Ishikawa (cell line): Measurements from ENCODE around the gene ZNF282.

Experiments
- CEBPB ChIP-seq: IDR thresholded peaks from 2 replicates; pipeline ENCODE4 v1.6.1; 2012
- EP300 ChIP-seq: IDR thresholded peaks from 2 replicates; pipeline ENCODE4 v1.6.1; 2012; ENCODE audit warnings: borderline replicate concordance
- FOXM1 ChIP-seq: IDR thresholded peaks from 2 replicates; pipeline ENCODE4 v1.6.1; 2012; ENCODE audit warnings: low read depth, borderline replicate concordance
- MAX ChIP-seq: IDR thresholded peaks from 2 replicates; pipeline ENCODE4 v1.6.1; 2012
- RAD21 ChIP-seq: IDR thresholded peaks from 2 replicates; pipeline ENCODE4 v1.6.1; 2012; ENCODE audit warnings: low read depth
- REST ChIP-seq: IDR thresholded peaks from 2 replicates; pipeline ENCODE4 v1.6.1; 2012; ENCODE audit warnings: low read depth, mild to moderate bottlenecking
- YY1 ChIP-seq: IDR thresholded peaks from 2 replicates; pipeline ENCODE4 v1.6.1; 2012; ENCODE audit warnings: low read depth
- ZBTB7A ChIP-seq: IDR thresholded peaks from 2 replicates; pipeline ENCODE4 v1.6.1; 2012; ENCODE audit warnings: low read depth

GRCh38 chr7:149216402-149216801 is 21.1 kb downstream of the ZNF282 start:
- no peak for TF ChIP-seq EP300
- no peak for TF ChIP-seq ZBTB7A
- no peak for TF ChIP-seq CEBPB
- TF ChIP-seq FOXM1 = no peak
- no peak for TF ChIP-seq REST
- no peak for TF ChIP-seq MAX
- TF ChIP-seq RAD21 = no peak
- TF ChIP-seq YY1 = no peak
